Measurements from ENCODE around the gene PRELP. TPM values are rescaled to one million over a fixed set of nuclear protein-coding genes. Genes with fewer than 3 reads are reported as not detected.

The PRELP gene
- total and polyA plus RNA-seq, 10 of the 15 experiments (the other 5 are each of a cell fraction or from before 2014, with no cell fraction given) = 0.03 to 0.05 TPM; not detected in 8

- BruUV-seq (replicated peaks) = no TSS peak
- Histone ChIP-seq H3K27ac (ENCODE audit: control insufficient read depth, insufficient read depth) (no peak overlapping the region), H3K9me3 (replicated peaks; ENCODE audit: control insufficient read depth, insufficient read depth, low read length) (no peaks in the 10 kb centered on the region), H4K20me1 (ENCODE audit: control insufficient read depth, insufficient read depth) (no peaks in the 10 kb centered on the region), H3K79me2 (ENCODE audit: control insufficient read depth, insufficient read depth, low read length) (no peaks in the 10 kb centered on the region), H3K4me1 (ENCODE audit: control insufficient read depth, insufficient read depth, low read length) (no peaks in the 10 kb centered on the region; the same call in 1 of the 2 replicates), H3K4me3 (no peak overlapping the region), H3K4me2 (ENCODE audit: control insufficient read depth, insufficient read depth) (no peak overlapping the region), H3K36me3 (ENCODE audit: control insufficient read depth in 2 of 2, insufficient read depth in 2 of 2, low read length in 1 of 2) (no peaks in the 10 kb centered on the region), H3K9ac (ENCODE audit: control insufficient read depth, insufficient read depth, low read length) (no peak overlapping the region), H3K27me3 (replicated peaks in 1 of 2; ENCODE audit: control insufficient read depth in 2 of 2, insufficient read depth in 2 of 2, low read length in 1 of 2) (peaks cover 0 to 3% of the 10 kb centered on the region in 2 experiments; a peak in 1 of 4 replicates), H2AFZ (ENCODE audit: control insufficient read depth, low read depth, low read length) (no peak overlapping the region)
- FAIRE-seq (peak; percentile 49), DNase-seq (ENCODE audit: low read depth, low spot score) (no peak), ATAC-seq (peak; percentile 66)
- SMC1A ChIA-PET (ENCODE audit: uncharacterized antibody, unreplicated experiment) = interaction anchor here (0.6 to 0.9 kb wide), 3 partner anchors 80 to 189 kb away, joined by 3 read pairs; no protein-coding TSS in a partner anchor
- RAD21 ChIA-PET (ENCODE audit: unreplicated experiment) = no interaction called here
- 14% methylated on average over 10 of the region's 10 CpGs for WGBS (ENCODE audit: insufficient coverage, insufficient replicate concordance, low lambda C conversion rate, missing lambda C conversion rate)
- POLR2A ChIA-PET = no interaction called here
- TF ChIP-seq BCLAF1 (IDR thresholded peaks at IDR 0.05) (no peak), SPI1 (IDR thresholded peaks at IDR 0.05; ENCODE audit: borderline replicate concordance, insufficient read depth, low read depth, low read length) (peak; percentile 60; the same call in 1 of the 2 replicates), SP1 (IDR thresholded peaks at IDR 0.05; ENCODE audit: low read depth, low read length) (no peak), SRF (IDR thresholded peaks at IDR 0.05; ENCODE audit: low read depth in 2 of 2, low read length in 2 of 2) (no peak), NFYB (IDR thresholded peaks at IDR 0.05; ENCODE audit: insufficient read depth, low read depth, low read length) (no peak), SMARCA5 (IDR thresholded peaks at IDR 0.05) (no peak), SIN3A (IDR thresholded peaks at IDR 0.05; ENCODE audit: low read depth, low read length) (no peak), SMC3 (IDR thresholded peaks at IDR 0.05; ENCODE audit: borderline replicate concordance, low read length) (no peak), KDM1A (IDR thresholded peaks at IDR 0.05; ENCODE audit: borderline replicate concordance) (no peak), IKZF1 (conservative IDR thresholded peaks at IDR 0.05) (peak; percentile 56), FOXM1 (IDR thresholded peaks at IDR 0.05; ENCODE audit: low read depth, low read length) (no peak), MYC (IDR thresholded peaks at IDR 0.05; ENCODE audit: insufficient read depth, insufficient read length, insufficient replicate concordance, low read length, severe bottlenecking) (no peak), POU2F2 (IDR thresholded peaks at IDR 0.05; ENCODE audit: borderline replicate concordance, low read depth, low read length) (no peak), IKZF2 (IDR thresholded peaks at IDR 0.05) (peak; percentile 21 to 42; a peak in 2 of 4 replicates), ZNF207 (IDR thresholded peaks at IDR 0.05; ENCODE audit: borderline replicate concordance) (no peak), NBN (IDR thresholded peaks at IDR 0.05) (no peak), ZNF24 (IDR thresholded peaks at IDR 0.05) (no peak)
- intact Hi-C loops (cut with micrococcal nuclease; ENCODE audit: unreplicated experiment) (no loop called here), in situ Hi-C loops (cut with MboI) (no loop called here)
- CTCF ChIA-PET = interaction anchor here (1.0 to 2.6 kb wide), 2 partner anchors 24 to 189 kb away, joined by 3 to 10 read pairs; no protein-coding TSS in a partner anchor
Measured at GRCh38 chr1:203512848-203513584, 37.4 kb downstream of the PRELP start.

All from GM12878 (cell line).